ENCODE measurements around the gene HHATL. TPM values are rescaled to one million over a fixed set of nuclear protein-coding genes. Genes with fewer than 3 reads are reported as not detected.

HHATL gene
- total RNA-seq, 1 experiment from 2014 or later, result not detected

GRCh38 chr3:42703695-42704025 lies 1.1 kb upstream of the HHATL start:
- no peak overlapping the region for H3K4me3 ChIP-seq (ENCODE audit: low read depth, low read length, poor library complexity, severe bottlenecking)
- no peaks in the 10 kb centered on the region for H3K4me1 ChIP-seq (ENCODE audit: insufficient read depth, low read length, poor library complexity, severe bottlenecking)
- no peaks in the 10 kb centered on the region for H3K27me3 ChIP-seq (replicated peaks; ENCODE audit: insufficient read depth, low read depth, low read length, poor library complexity)
- ChIA-PET CTCF (no interaction called here), POLR2A (ENCODE audit: low non-redundant PET) (no interaction called here)
- intact Hi-C loops (cut with micrococcal nuclease; ENCODE audit: unreplicated experiment), result no loop called here
- no peak overlapping the region for H3K27ac ChIP-seq (ENCODE audit: low read depth, low read length, poor library complexity, severe bottlenecking)
- no peaks in the 10 kb centered on the region for H3K36me3 ChIP-seq (ENCODE audit: insufficient read depth, low read length, poor library complexity, severe bottlenecking)
- H3K9me3 ChIP-seq (ENCODE audit: low read depth, low read length, poor library complexity, severe bottlenecking), result no peaks in the 10 kb centered on the region
- no peak for DNase-seq (ENCODE audit: low spot score)
- TF ChIP-seq EZH2 (IDR thresholded peaks at IDR 0.05; ENCODE audit: borderline replicate concordance, low read depth, low read length, poor library complexity, severe bottlenecking), result no peak
- TF ChIP-seq, protein P1, sequence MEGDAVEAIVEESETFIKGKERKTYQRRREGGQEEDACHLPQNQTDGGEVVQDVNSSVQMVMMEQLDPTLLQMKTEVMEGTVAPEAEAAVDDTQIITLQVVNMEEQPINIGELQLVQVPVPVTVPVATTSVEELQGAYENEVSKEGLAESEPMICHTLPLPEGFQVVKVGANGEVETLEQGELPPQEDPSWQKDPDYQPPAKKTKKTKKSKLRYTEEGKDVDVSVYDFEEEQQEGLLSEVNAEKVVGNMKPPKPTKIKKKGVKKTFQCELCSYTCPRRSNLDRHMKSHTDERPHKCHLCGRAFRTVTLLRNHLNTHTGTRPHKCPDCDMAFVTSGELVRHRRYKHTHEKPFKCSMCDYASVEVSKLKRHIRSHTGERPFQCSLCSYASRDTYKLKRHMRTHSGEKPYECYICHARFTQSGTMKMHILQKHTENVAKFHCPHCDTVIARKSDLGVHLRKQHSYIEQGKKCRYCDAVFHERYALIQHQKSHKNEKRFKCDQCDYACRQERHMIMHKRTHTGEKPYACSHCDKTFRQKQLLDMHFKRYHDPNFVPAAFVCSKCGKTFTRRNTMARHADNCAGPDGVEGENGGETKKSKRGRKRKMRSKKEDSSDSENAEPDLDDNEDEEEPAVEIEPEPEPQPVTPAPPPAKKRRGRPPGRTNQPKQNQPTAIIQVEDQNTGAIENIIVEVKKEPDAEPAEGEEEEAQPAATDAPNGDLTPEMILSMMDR (conservative IDR thresholded peaks at IDR 0.05; ENCODE audit: low read depth, low read length), result no peak
- BruUV-seq (replicated peaks), result no TSS peak

DNA sequence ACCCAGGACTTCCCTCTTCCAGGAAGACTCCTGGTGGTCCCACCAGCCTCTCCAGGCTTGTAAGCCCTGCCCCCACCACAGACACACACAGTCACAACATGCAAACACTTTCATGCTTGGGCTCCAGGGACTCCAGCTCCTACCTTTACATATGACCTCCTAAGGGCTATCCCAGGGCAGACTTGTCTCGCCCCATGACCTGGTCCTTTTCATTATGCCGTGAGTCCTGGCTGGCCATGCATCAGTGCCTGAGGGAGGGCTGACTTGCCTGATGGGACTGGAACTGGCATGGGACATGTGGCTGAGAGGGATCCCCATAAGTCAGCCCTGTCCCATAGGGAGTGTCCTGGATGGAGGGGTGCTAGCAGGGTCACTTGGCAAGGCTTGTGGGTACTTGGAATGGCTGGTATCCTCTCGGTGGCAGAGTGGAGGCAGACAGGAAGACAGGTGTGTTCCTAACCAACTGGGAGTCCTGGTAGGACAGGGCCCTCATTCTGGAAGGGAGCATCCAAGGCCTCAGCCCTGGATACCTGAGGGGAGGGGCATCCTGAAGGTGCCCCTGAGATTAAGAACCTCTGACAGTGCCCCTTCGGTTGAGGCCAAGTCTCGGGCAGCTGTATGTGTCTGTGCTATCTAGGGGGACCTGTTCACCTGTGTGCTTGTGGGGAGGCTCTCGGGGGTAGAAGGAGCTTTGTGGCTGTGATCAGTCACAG lies 540 bp upstream of the HHATL start:
- POLR2A ChIA-PET (ENCODE audit: low non-redundant PET), result no interaction called here
- DNase-seq (ENCODE audit: low spot score), result no peak
- Histone ChIP-seq H3K4me3 (ENCODE audit: low read depth, low read length, poor library complexity, severe bottlenecking) (no peak overlapping the region), H3K36me3 (ENCODE audit: insufficient read depth, low read length, poor library complexity, severe bottlenecking) (no peaks in the 10 kb centered on the region), H3K4me1 (ENCODE audit: insufficient read depth, low read length, poor library complexity, severe bottlenecking) (no peaks in the 10 kb centered on the region), H3K27ac (ENCODE audit: low read depth, low read length, poor library complexity, severe bottlenecking) (no peak overlapping the region), H3K27me3 (replicated peaks; ENCODE audit: insufficient read depth, low read depth, low read length, poor library complexity) (no peaks in the 10 kb centered on the region), H3K9me3 (ENCODE audit: low read depth, low read length, poor library complexity, severe bottlenecking) (no peaks in the 10 kb centered on the region)
- no peak for TF ChIP-seq EZH2 (IDR thresholded peaks at IDR 0.05; ENCODE audit: borderline replicate concordance, low read depth, low read length, poor library complexity, severe bottlenecking)
- TF ChIP-seq, protein P1 (conservative IDR thresholded peaks at IDR 0.05; ENCODE audit: low read depth, low read length), result no peak
- intact Hi-C loops (cut with micrococcal nuclease; ENCODE audit: unreplicated experiment), result no loop called here
- CTCF ChIA-PET, result no interaction called here
- BruUV-seq (replicated peaks), result no TSS peak

GRCh38 chr3:42701371-42702065 lies 1.1 kb downstream of the HHATL start:
- no peak for DNase-seq (ENCODE audit: low spot score)
- CTCF ChIA-PET, result no interaction called here
- BruUV-seq (replicated peaks), result no TSS peak
- Histone ChIP-seq H3K4me1 (ENCODE audit: insufficient read depth, low read length, poor library complexity, severe bottlenecking) (no peaks in the 10 kb centered on the region), H3K27ac (ENCODE audit: low read depth, low read length, poor library complexity, severe bottlenecking) (no peak overlapping the region), H3K9me3 (ENCODE audit: low read depth, low read length, poor library complexity, severe bottlenecking) (no peaks in the 10 kb centered on the region), H3K36me3 (ENCODE audit: insufficient read depth, low read length, poor library complexity, severe bottlenecking) (no peaks in the 10 kb centered on the region), H3K4me3 (ENCODE audit: low read depth, low read length, poor library complexity, severe bottlenecking) (no peak overlapping the region), H3K27me3 (replicated peaks; ENCODE audit: insufficient read depth, low read depth, low read length, poor library complexity) (no peaks in the 10 kb centered on the region)
- intact Hi-C loops (cut with micrococcal nuclease; ENCODE audit: unreplicated experiment), result no loop called here
- POLR2A ChIA-PET (ENCODE audit: low non-redundant PET), result interaction anchor here (0.6 kb wide), 1 partner anchor 12 kb away, joined by 3 read pairs; no protein-coding TSS in a partner anchor
- no peak for TF ChIP-seq EZH2 (IDR thresholded peaks at IDR 0.05; ENCODE audit: borderline replicate concordance, low read depth, low read length, poor library complexity, severe bottlenecking)
- TF ChIP-seq, protein P1 (conservative IDR thresholded peaks at IDR 0.05; ENCODE audit: low read depth, low read length), result no peak
